NCI-H446 (cell line): Measurements from ENCODE around the gene EPS8L1.
A peak's percentile ranks its signal among the peaks of the same experiment; 100 is the strongest.

ENCODE experiments used
- DNase-seq, 2 experiments: peaks; one replicate each; lab custom pipeline; 2025; lab: John Stamatoyannopoulos, UW

EPS8L1 gene

GRCh38 chr19:55115446-55116065 is 39.9 kb downstream of the EPS8L1 start:
- DNase-seq = no peak

- peak in 1 of 2 experiments; percentile 34 for DNase-seq
Measured at GRCh38 chr19:55116232-55116858, 40.7 kb downstream of the EPS8L1 start.

GRCh38 chr19:55116859-55117662 is 41.4 kb downstream of the EPS8L1 start, which contains the start of gene PPP1R12C:
Gene PPP1R12C, minus strand, starts transcription at chr19:55117637. Its CDS starts 94 bp downstream, at chr19:55117543.
- no peak for DNase-seq

- DNase-seq = peak; percentile 94 to 99
Measured at GRCh38 chr19:55117663-55118391, 42.2 kb downstream of the EPS8L1 start.

- DNase-seq = no peak
Measured at GRCh38 chr19:55118401-55118991, 42.8 kb downstream of the EPS8L1 start.

GRCh38 chr19:55119053-55119452 is 43.4 kb downstream of the EPS8L1 start:
- no peak for DNase-seq

- DNase-seq = no peak
Measured at GRCh38 chr19:55131421-55131820, 55.8 kb downstream of the EPS8L1 start.

- no peak for DNase-seq
Measured at GRCh38 chr19:55132453-55133129, 56.9 kb downstream of the EPS8L1 start.

- no peak for DNase-seq
Measured at GRCh38 chr19:55133639-55134444, 58.2 kb downstream of the EPS8L1 start.

- DNase-seq = no peak
Measured at GRCh38 chr19:55134736-55135135, 59.1 kb downstream of the EPS8L1 start.

GRCh38 chr19:55136399-55137102 is 60.9 kb downstream of the EPS8L1 start:
- no peak for DNase-seq
